CD8-positive, alpha-beta memory T cell (primary cell): ENCODE measurements around the gene NTN3. TPM values are rescaled to one million over a fixed set of nuclear protein-coding genes. Genes with fewer than 3 reads are reported as not detected.

Experiments used
- CTCF ChIA-PET: fragments of 350-600 bp; sonication (Branson Sonifier 250); formaldehyde crosslinking; loops from one replicate; lab custom pipeline; 2021; ENCODE audit warnings: antibody characterized with exemption; lab: Charles Lee
- POLR2A ChIA-PET: fragments of 350-600 bp; sonication (Branson Sonifier 250); formaldehyde crosslinking; loops from one replicate; lab custom pipeline; 2021; ENCODE audit warnings: antibody characterized with exemption; lab: Charles Lee
- DNase-seq, 5 donors: peaks; one replicate each; pipeline versions ENCODE4 v3.0.0 to v3.0.0-alpha.2; 2020 to 2022; ENCODE audit warnings: mixed read lengths in 1 of 5
- H3K27ac ChIP-seq: one replicate; pipeline ENCODE4 v1.7.0; 2013; ENCODE audit warnings: low read depth, mild to moderate bottlenecking, low read length, moderate library complexity
- H3K27me3 ChIP-seq: 2 replicates; pipeline ENCODE4 v1.7.0; 2013; ENCODE audit warnings: low read length, mild to moderate bottlenecking; ENCODE audit not compliant: insufficient read depth, poor library complexity, severe bottlenecking
- H3K36me3 ChIP-seq: 2 replicates; pipeline ENCODE4 v1.7.0; 2013; ENCODE audit warnings: mild to moderate bottlenecking, low read length, moderate library complexity; ENCODE audit not compliant: insufficient read depth
- H3K4me1 ChIP-seq: 2 replicates; pipeline ENCODE4 v1.7.0; 2013; ENCODE audit warnings: mild to moderate bottlenecking, low read length, moderate library complexity; ENCODE audit not compliant: insufficient read depth
- H3K4me3 ChIP-seq: 2 replicates; pipeline ENCODE4 v1.7.0; 2013; ENCODE audit warnings: mild to moderate bottlenecking, low read length
- H3K9me3 ChIP-seq: 2 replicates; pipeline ENCODE4 v1.7.0; 2013; ENCODE audit warnings: mild to moderate bottlenecking, low read length
- H3K27ac Mint-ChIP-seq, 8 donors: one replicate each; pipeline ENCODE4 v1.8.0; 2020 to 2021; ENCODE audit warnings: mixed read lengths in 8 of 8, mild to moderate bottlenecking in 6 of 8, inconsistent platforms in 3 of 8, moderate library complexity in 3 of 8
- H3K27me3 Mint-ChIP-seq, 2 donors: one replicate each; pipeline ENCODE4 v1.8.0; 2020 to 2021; ENCODE audit warnings: mixed read lengths in 2 of 2, mild to moderate bottlenecking in 1 of 2, moderate library complexity in 1 of 2
- H3K36me3 Mint-ChIP-seq, 3 donors: one replicate each; pipeline ENCODE4 v1.8.0; 2020 to 2021; ENCODE audit warnings: mixed read lengths in 3 of 3, inconsistent platforms in 1 of 3, mild to moderate bottlenecking in 1 of 3
- H3K4me1 Mint-ChIP-seq, 3 donors: one replicate each; pipeline ENCODE4 v1.8.0; 2020 to 2021; ENCODE audit warnings: mixed read lengths in 3 of 3, inconsistent platforms in 1 of 3, mild to moderate bottlenecking in 1 of 3
- H3K4me3 Mint-ChIP-seq, 7 donors: one replicate each; pipeline ENCODE4 v1.8.0; 2020 to 2021; ENCODE audit warnings: mixed read lengths in 7 of 7, mild to moderate bottlenecking in 6 of 7, moderate library complexity in 4 of 7, inconsistent platforms in 2 of 7
- H3K9me3 Mint-ChIP-seq, 5 donors: one replicate each; pipeline ENCODE4 v1.8.0; 2020 to 2022; ENCODE audit warnings: mixed read lengths in 5 of 5, mild to moderate bottlenecking in 3 of 5, moderate library complexity in 2 of 5, inconsistent platforms in 1 of 5
- polyA plus RNA-seq: library from polyadenylated mRNA; unstranded; fragments of 300-500 nt; fragmentation: Illumina TruSeq; gene quantifications from one replicate; pipeline ENCODE4 v1.2.3, GENCODE V29; 2021
- total RNA-seq, 2 experiments: library from RNA; stranded (reverse); gene quantifications; one replicate each; pipeline ENCODE4 v1.2.3, GENCODE V29; 2021

NTN3 gene
- total and polyA plus RNA-seq, 3 experiments from 2014 or later: not detected

DNA sequence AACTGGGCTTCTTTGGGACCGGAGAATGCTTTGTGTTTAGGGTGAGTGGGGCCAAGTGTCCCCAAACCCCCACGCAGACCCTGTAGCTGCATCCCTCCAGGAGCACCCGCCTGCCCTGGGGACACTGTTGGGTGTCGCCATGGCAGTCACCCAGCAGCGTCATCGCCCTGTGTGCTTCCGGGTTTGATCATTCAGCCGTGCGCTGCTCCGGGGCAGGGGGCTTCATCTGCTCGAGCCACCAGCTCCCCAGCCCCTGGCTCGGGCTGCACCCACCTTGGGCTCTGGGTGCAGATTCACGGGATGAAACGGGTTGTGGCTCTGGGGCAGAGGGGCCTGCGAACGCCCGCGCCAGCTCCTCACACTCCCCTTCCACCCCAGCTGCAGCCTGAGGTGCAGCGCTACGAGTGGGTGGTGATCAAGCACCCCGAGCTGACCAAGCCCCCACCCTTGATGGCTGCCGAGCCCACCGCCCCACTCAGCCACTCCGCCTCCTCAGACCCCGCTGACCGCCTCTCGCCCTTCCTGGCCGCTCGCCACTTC, 28.9 kb downstream of the NTN3 start:
- no peaks in the 10 kb centered on the region for H3K27me3 Mint-ChIP-seq
- POLR2A ChIA-PET: no interaction called here
- Histone ChIP-seq H3K4me3 (no peak overlapping the region), H3K27me3 (no peaks in the 10 kb centered on the region), H3K4me1 (peaks cover 8% of the 10 kb centered on the region), H3K27ac (no peak overlapping the region), H3K9me3 (no peaks in the 10 kb centered on the region), H3K36me3 (no peaks in the 10 kb centered on the region)
- no peaks in the 10 kb centered on the region for H3K9me3 Mint-ChIP-seq
- H3K27ac Mint-ChIP-seq: no peak overlapping the region
- no peak for DNase-seq
- no peaks in the 10 kb centered on the region for H3K4me1 Mint-ChIP-seq
- H3K4me3 Mint-ChIP-seq: no peak overlapping the region
- H3K36me3 Mint-ChIP-seq: peaks cover 0 to 23% (median 0%) of the 10 kb centered on the region in 3 donors
- CTCF ChIA-PET: interaction anchor here (0.8 to 2.8 kb wide), 7 partner anchors 13 to 359 kb away, joined by 3 to 28 read pairs (median 3); partner anchors contain the start of genes ABCA3 and CCNF

DNA sequence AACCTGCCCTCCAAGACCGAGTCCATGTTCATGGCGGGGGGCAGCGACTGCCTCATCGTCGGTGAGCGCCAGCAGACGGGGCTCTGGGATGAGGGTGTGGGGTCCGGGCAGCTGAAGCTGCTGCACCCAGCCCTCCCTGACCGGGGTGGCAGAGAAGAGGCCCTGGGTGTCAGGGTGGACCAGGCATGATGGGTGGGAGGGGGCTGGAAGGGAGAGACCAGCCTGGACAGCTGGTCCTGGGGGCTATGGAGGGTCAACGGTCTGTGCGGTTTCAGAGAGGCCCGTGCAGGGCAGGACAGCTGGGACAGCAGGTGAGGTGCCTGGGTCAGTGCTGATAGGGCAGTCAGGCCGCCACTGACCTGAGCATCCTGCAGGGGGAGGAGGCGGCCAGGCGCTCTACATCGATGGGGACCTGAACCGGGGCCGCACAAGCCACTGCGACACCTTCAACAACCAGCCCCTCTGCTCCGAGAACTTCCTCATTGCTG, 29.4 kb downstream of the NTN3 start:
- POLR2A ChIA-PET: interaction anchor here (1.3 kb wide), 1 partner anchor 306 kb away, joined by 3 read pairs; no protein-coding TSS in a partner anchor
- no peaks in the 10 kb centered on the region for H3K27me3 Mint-ChIP-seq
- peaks cover 8% of the 10 kb centered on the region for H3K4me1 ChIP-seq
- H3K36me3 Mint-ChIP-seq: peaks cover 0 to 22% (median 0%) of the 10 kb centered on the region in 3 donors
- no peaks in the 10 kb centered on the region for H3K27me3 ChIP-seq
- H3K27ac ChIP-seq: no peak overlapping the region
- no peaks in the 10 kb centered on the region for H3K9me3 ChIP-seq
- no peak for DNase-seq
- no peaks in the 10 kb centered on the region for H3K4me1 Mint-ChIP-seq
- H3K36me3 ChIP-seq: no peaks in the 10 kb centered on the region
- CTCF ChIA-PET: interaction anchor here (0.6 to 2.8 kb wide), 15 partner anchors 8 to 360 kb away, joined by 3 to 28 read pairs (median 3); partner anchors contain the start of genes ABCA3, CCNF, CEMP1 and TEDC2
- no peaks in the 10 kb centered on the region for H3K9me3 Mint-ChIP-seq
- H3K4me3 ChIP-seq: no peak overlapping the region
- H3K4me3 Mint-ChIP-seq: no peak overlapping the region
- no peak overlapping the region for H3K27ac Mint-ChIP-seq

DNA sequence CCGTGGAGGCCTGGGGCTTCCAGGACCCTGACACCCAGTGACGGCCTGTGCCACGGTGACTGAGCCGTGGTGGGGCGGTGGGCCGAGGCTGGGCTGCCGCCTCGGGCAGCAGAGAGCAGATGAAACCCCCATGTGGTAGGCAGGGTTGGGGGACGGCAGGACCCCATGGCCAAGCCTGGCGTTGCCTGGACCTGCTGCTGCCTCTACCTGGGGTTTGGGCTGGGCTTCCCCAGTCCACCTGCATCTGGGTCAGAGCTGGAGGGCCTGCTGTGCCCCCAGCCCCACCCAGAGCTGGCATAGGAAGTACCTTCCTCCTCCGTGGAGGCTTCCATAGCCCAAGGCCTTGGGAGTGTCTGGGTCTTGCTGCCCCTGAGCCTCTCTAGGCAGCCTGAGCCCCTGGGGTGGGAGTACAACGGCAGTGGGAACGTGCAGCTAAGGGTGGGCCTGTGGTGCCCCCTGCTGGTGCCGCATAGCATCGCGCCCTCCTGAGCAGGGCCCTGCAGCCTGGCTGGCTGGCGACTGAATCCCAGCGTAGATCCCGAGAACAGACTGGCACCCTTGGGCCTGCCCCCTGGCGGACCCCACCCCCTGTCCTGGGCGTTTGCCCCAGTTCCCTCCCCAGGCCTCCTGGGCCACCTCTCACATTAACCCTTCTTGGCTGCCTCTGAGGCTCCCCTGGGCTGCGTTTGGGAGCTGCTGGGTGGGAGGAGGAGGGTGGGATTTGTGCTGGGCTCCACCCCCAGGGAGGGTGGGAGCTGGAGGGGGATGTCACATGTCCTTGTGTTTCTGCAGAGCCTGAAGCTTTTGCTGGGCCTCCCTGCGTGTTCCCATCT, 30.0 kb downstream of the NTN3 start:
- no peaks in the 10 kb centered on the region for H3K36me3 ChIP-seq
- CTCF ChIA-PET: interaction anchor here (0.6 to 2.8 kb wide), 19 partner anchors 9 to 360 kb away, joined by 3 to 28 read pairs (median 3); partner anchors contain the start of genes ABCA3, CCNF, CEMP1 and TEDC2

DNA sequence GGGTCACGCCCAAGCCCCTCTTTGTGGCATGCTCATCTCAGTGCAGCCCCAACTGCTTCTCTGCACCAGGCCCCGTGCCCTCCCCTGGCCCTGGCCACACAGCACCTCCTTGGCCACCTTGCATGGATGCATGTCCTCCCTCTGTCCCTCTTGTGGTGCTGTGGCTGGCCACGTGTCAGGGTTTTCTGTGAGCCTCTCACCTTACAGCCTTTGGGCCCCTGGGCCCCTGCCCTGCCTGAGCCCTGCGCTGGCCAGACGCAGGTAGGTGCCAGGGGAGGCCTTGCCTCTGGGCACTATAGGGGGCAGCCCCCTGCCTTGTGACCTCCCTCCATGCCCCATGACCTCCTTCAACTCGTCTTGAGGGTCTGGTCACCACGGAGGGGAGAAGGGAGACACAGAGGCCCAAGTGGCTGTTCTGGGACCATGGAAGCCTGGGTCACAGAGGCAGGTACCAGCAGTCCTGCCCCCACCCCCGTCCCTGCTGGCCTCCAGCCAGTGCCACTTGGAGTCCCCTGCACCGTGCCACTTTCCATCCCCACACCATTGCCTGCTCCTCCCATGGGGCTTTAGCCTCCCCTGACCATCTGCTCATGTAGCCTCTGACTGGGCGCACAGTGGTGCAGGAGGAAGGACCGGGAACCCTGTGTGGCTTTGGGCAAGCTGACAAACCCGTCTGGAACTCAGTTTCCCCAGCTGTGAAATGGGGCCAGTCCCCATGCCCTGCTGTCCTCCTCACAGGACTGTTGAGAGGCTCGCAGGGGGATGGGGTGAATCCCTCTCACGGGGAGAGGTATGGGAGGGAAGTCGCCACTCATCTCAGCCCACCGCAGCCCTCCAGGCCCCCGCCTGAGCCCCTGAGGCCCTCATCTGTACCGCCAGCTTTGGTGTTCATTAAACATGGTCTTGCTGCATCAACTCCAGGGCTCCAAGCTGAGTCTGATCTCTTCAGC, 31.1 kb downstream of the NTN3 start:
- POLR2A ChIA-PET: interaction anchor here (1.3 kb wide), 1 partner anchor 308 kb away, joined by 3 read pairs; no protein-coding TSS in a partner anchor
- peaks cover 8% of the 10 kb centered on the region for H3K4me1 ChIP-seq
- Mint-ChIP-seq H3K4me3 (no peak overlapping the region), H3K4me1 (no peaks in the 10 kb centered on the region), H3K36me3 (peaks cover 0 to 10% (median 0%) of the 10 kb centered on the region in 3 donors), H3K27me3 (no peaks in the 10 kb centered on the region), H3K9me3 (no peaks in the 10 kb centered on the region), H3K27ac (no peak overlapping the region)
- CTCF ChIA-PET: interaction anchor here (0.8 to 2.8 kb wide), 11 partner anchors 9 to 315 kb away, joined by 3 to 28 read pairs (median 3); partner anchors contain the start of genes ABCA3, CEMP1 and TEDC2
- H3K36me3 ChIP-seq: no peaks in the 10 kb centered on the region
- no peak overlapping the region for H3K4me3 ChIP-seq
- H3K27ac ChIP-seq: no peak overlapping the region
- no peaks in the 10 kb centered on the region for H3K27me3 ChIP-seq
- no peaks in the 10 kb centered on the region for H3K9me3 ChIP-seq
- no peak for DNase-seq

More for the DNA sequence above, 30.0 kb downstream of the NTN3 start:
- H3K9me3 Mint-ChIP-seq: no peaks in the 10 kb centered on the region
- H3K4me3 Mint-ChIP-seq: no peak overlapping the region
- Histone ChIP-seq H3K4me1 (peaks cover 8% of the 10 kb centered on the region), H3K27ac (no peak overlapping the region), H3K9me3 (no peaks in the 10 kb centered on the region), H3K4me3 (no peak overlapping the region), H3K27me3 (no peaks in the 10 kb centered on the region)
- H3K36me3 Mint-ChIP-seq: peaks cover 0 to 17% (median 0%) of the 10 kb centered on the region in 3 donors
- H3K4me1 Mint-ChIP-seq: no peaks in the 10 kb centered on the region
- peak overlapping the region in 1 of 8 donors; percentile 72 for H3K27ac Mint-ChIP-seq
- peak; percentile 70 to 85 (median 72) for DNase-seq
- POLR2A ChIA-PET: interaction anchor here (0.6 to 1.3 kb wide), 2 partner anchors 101 to 307 kb away, joined by 3 read pairs; no protein-coding TSS in a partner anchor
- H3K27me3 Mint-ChIP-seq: no peaks in the 10 kb centered on the region

DNA sequence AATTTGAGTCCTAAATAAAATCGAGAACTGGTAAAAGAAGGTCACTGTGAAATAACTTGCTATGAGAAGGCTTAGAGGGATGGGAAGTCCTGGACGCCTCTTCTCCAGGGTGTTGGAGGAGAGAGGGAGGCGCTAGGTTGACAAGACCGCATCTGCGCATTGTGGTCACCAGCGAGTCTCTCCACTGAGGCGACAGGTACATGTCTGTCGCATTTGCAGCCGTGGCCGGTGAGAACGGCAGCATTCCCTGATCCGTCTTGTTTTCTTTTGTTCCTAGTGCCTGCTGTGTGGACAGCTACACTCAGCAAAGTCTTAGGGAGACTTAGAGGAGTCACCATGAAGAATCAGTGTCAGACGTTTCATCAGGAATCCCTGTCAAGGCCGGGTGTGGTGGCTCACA, 34.6 kb downstream of the NTN3 start:
- Histone ChIP-seq H3K36me3 (no peaks in the 10 kb centered on the region), H3K4me3 (no peak overlapping the region), H3K27ac (no peak overlapping the region), H3K9me3 (no peaks in the 10 kb centered on the region), H3K4me1 (peaks cover 8% of the 10 kb centered on the region), H3K27me3 (no peaks in the 10 kb centered on the region)
- ChIA-PET POLR2A (no interaction called here), CTCF (no interaction called here)
- Mint-ChIP-seq H3K9me3 (no peaks in the 10 kb centered on the region), H3K36me3 (no peaks in the 10 kb centered on the region), H3K4me1 (no peaks in the 10 kb centered on the region), H3K27ac (peak overlapping the region in 1 of 8 donors; percentile 41), H3K4me3 (no peak overlapping the region), H3K27me3 (no peaks in the 10 kb centered on the region)
- no peak for DNase-seq

DNA sequence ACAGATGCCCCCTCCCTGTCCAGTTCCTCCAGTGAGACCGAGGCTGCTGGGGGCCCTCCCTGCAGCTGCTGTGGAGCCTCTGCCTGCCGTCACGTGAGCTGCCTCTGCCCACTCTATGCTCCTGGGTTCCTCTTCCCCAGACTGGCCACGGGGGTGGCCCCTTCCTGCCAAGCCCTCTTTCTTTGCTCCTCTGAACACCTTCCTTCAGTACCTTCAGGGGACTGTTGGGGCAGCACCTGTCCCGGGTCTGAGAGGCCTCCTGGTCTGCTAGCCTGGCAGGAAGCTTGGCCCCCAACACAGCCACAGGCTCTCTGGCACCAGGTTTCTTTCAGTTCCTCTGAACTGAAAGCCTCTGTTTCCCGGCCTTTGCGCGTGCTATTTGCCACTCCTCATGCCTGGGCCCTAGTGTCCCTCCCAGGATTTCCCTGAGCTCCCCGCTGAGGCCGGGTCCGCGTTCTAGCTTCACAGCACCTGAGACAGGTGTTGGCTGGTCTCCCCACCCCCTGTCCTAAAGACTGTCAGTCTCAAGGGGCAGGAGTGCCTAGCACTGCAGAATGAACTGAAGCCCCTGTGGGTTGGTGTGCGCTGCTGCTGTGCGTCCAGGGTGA, 36.1 kb downstream of the NTN3 start:
- no peak overlapping the region for H3K27ac ChIP-seq
- Mint-ChIP-seq H3K4me3 (no peak overlapping the region), H3K27me3 (no peaks in the 10 kb centered on the region), H3K36me3 (no peaks in the 10 kb centered on the region), H3K27ac (no peak overlapping the region), H3K4me1 (peaks cover 2 to 3% (median 2%) of the 10 kb centered on the region in 3 donors), H3K9me3 (no peaks in the 10 kb centered on the region)
- no peaks in the 10 kb centered on the region for H3K36me3 ChIP-seq
- ChIA-PET POLR2A (no interaction called here), CTCF (no interaction called here)
- H3K4me3 ChIP-seq: no peak overlapping the region
- H3K4me1 ChIP-seq: no peaks in the 10 kb centered on the region
- DNase-seq: no peak
- H3K9me3 ChIP-seq: no peaks in the 10 kb centered on the region
- H3K27me3 ChIP-seq: no peaks in the 10 kb centered on the region

DNA sequence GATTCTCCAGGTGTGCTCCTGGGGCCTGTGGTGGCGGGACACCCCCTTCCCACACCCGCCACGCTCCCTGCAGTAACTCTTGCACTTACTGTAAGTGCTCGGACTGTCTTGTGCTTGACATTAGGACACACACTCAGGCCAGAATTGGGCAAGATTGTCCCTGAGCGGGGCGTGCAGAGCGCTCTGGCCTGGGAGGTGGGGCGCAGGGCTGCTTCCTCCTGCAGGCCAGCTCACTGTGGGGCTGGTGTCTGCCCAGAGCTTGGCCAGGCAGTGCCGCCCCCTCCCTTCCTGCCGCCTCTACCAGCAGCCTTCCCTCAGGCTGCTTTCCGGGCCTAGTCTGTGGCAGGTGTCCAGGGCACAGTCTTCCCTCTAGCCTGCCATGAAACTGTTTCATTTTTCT, 36.6 kb downstream of the NTN3 start:
- POLR2A ChIA-PET: no interaction called here

More for the DNA sequence above, 36.6 kb downstream of the NTN3 start:
- Mint-ChIP-seq H3K4me1 (peaks cover 6 to 8% (median 7%) of the 10 kb centered on the region in 3 donors), H3K27ac (no peak overlapping the region), H3K27me3 (no peaks in the 10 kb centered on the region), H3K4me3 (no peak overlapping the region), H3K9me3 (no peaks in the 10 kb centered on the region), H3K36me3 (no peaks in the 10 kb centered on the region)
- DNase-seq: no peak
- Histone ChIP-seq H3K27ac (no peak overlapping the region), H3K4me3 (no peak overlapping the region), H3K27me3 (no peaks in the 10 kb centered on the region), H3K36me3 (no peaks in the 10 kb centered on the region), H3K9me3 (no peaks in the 10 kb centered on the region), H3K4me1 (peaks cover 2% of the 10 kb centered on the region)
- CTCF ChIA-PET: no interaction called here
